WTC11 (cell line): ENCODE results near the gene OPN3. TPM values are rescaled to one million over a fixed set of nuclear protein-coding genes. Genes with fewer than 3 reads are reported as not detected.

ENCODE experiments used
- ATAC-seq: fragments of 200-7000 bp; cut with Tn5 transposase; 2 replicates; pipeline ENCODE4 v1.10.0; 2021; ENCODE audit warnings: mild to moderate bottlenecking, moderate library complexity
- CTCF ChIA-PET: fragments of 300-600 bp; sonication (Branson Sonifier 250); formaldehyde crosslinking; loops from one replicate; lab custom pipeline; 2021; ENCODE audit warnings: antibody characterized with exemption; lab: Charles Lee
- POLR2A ChIA-PET: fragments of 350-600 bp; sonication (Branson Sonifier 250); formaldehyde crosslinking; loops from one replicate; lab custom pipeline; 2021; ENCODE audit warnings: antibody characterized with exemption; lab: Charles Lee
- DNase-seq: peaks from one replicate; pipeline ENCODE4 v3.0.0; 2021; ENCODE audit warnings: low spot score
- H3K27ac Mint-ChIP-seq: 2 replicates; pipeline ENCODE4 v1.8.0; 2021; ENCODE audit warnings: mixed read lengths
- H3K27me3 Mint-ChIP-seq: 2 replicates; pipeline ENCODE4 v1.8.0; 2021; ENCODE audit warnings: low read depth, mild to moderate bottlenecking, moderate library complexity, mixed read lengths
- H3K36me3 Mint-ChIP-seq: 2 replicates; pipeline ENCODE4 v1.8.0; 2021; ENCODE audit warnings: mixed read lengths
- H3K4me1 Mint-ChIP-seq: 2 replicates; pipeline ENCODE4 v1.8.0; 2022; ENCODE audit warnings: mixed read lengths
- H3K4me3 Mint-ChIP-seq: 2 replicates; pipeline ENCODE4 v1.8.0; 2021; ENCODE audit warnings: mild to moderate bottlenecking, moderate library complexity, mixed read lengths
- H3K9me3 Mint-ChIP-seq: 2 replicates; pipeline ENCODE4 v1.8.0; 2021; ENCODE audit warnings: mixed read lengths
- E2F4 ChIP-seq: sonication (generic); formaldehyde crosslinking; IDR thresholded peaks from 2 replicates; pipeline ENCODE4 v1.8.1; 2022; ENCODE audit warnings: low read depth, mild to moderate bottlenecking, moderate library complexity, missing genetic modification reagents, borderline replicate concordance
- MYBL2 ChIP-seq: sonication (generic); formaldehyde crosslinking; IDR thresholded peaks from 2 replicates; pipeline ENCODE4 v1.8.1; 2023; ENCODE audit warnings: mild to moderate bottlenecking, moderate library complexity, missing genetic modification reagents
- NR2C2 ChIP-seq: sonication (generic); formaldehyde crosslinking; IDR thresholded peaks from 2 replicates; pipeline ENCODE4 v1.8.0; 2022; ENCODE audit warnings: mild to moderate bottlenecking, missing genetic modification reagents
- NR3C1 ChIP-seq: sonication (generic); formaldehyde crosslinking; conservative IDR thresholded peaks from 2 replicates; pipeline ENCODE4 v1.8.1; 2023; ENCODE audit warnings: low read depth, mild to moderate bottlenecking, missing genetic modification reagents
- SMAD4 ChIP-seq: sonication (generic); formaldehyde crosslinking; IDR thresholded peaks from 2 replicates; pipeline ENCODE4 v1.8.0; 2022; ENCODE audit warnings: mild to moderate bottlenecking, missing genetic modification reagents
- STAT6 ChIP-seq: sonication (generic); formaldehyde crosslinking; conservative IDR thresholded peaks from 2 replicates; pipeline ENCODE4 v1.8.1; 2023; ENCODE audit warnings: mild to moderate bottlenecking, low read depth, missing genetic modification reagents, moderate library complexity
- TEAD1 ChIP-seq: sonication (generic); formaldehyde crosslinking; IDR thresholded peaks from 2 replicates; pipeline ENCODE4 v1.8.0; 2022; ENCODE audit warnings: mild to moderate bottlenecking, missing genetic modification reagents
- USF1 ChIP-seq: sonication (generic); formaldehyde crosslinking; IDR thresholded peaks from 2 replicates; pipeline ENCODE4 v1.8.0; 2022; ENCODE audit warnings: mild to moderate bottlenecking, missing genetic modification reagents
- ZBTB43 ChIP-seq: sonication (generic); formaldehyde crosslinking; IDR thresholded peaks from 2 replicates; pipeline ENCODE4 v1.8.1; 2023; ENCODE audit warnings: mild to moderate bottlenecking, missing genetic modification reagents
- ZNF263 ChIP-seq: sonication (generic); formaldehyde crosslinking; IDR thresholded peaks from 2 replicates; pipeline ENCODE4 v1.8.1; 2022; ENCODE audit warnings: low read depth, mild to moderate bottlenecking, moderate library complexity, missing genetic modification reagents
- ZNF425 ChIP-seq: fragments of 250-450 bp; sonication (Bioruptor Pico); conservative IDR thresholded peaks from 2 replicates; pipeline ENCODE4 v1.9.0; 2021; ENCODE audit warnings: mild to moderate bottlenecking
- ZNF532 ChIP-seq: fragments of 250-450 bp; sonication (Bioruptor Pico); IDR thresholded peaks from 2 replicates; pipeline ENCODE4 v1.9.0; 2021; ENCODE audit warnings: mild to moderate bottlenecking, borderline replicate concordance
- total RNA-seq: library from RNA; stranded (reverse); gene quantifications from 3 replicates; pipeline ENCODE4 v1.2.3, GENCODE V29; 2021

OPN3 gene
- total RNA-seq, 1 experiment from 2014 or later = 17.2 TPM

- H3K27ac Mint-ChIP-seq = no peak overlapping the region
- no peak for DNase-seq
- peaks cover 31% of the 10 kb centered on the region for H3K4me1 Mint-ChIP-seq
- ATAC-seq = no peak
- POLR2A ChIA-PET = no interaction called here
- peaks cover 18% of the 10 kb centered on the region for H3K27me3 Mint-ChIP-seq
- H3K9me3 Mint-ChIP-seq = peaks cover 25% of the 10 kb centered on the region
- TF ChIP-seq NR2C2 = no peak
- TF ChIP-seq ZNF425 (CRISPR knock-in tag) = no peak
- TF ChIP-seq STAT6 (CRISPR knock-in tag) = no peak
- TF ChIP-seq ZBTB43 = no peak
- no peak for TF ChIP-seq SMAD4 (CRISPR knock-in tag)
- TF ChIP-seq USF1 (CRISPR knock-in tag) = no peak
- TF ChIP-seq, all 79 proteins: peak for 0
- no peak overlapping the region for H3K4me3 Mint-ChIP-seq
- peaks cover 25% of the 10 kb centered on the region for H3K36me3 Mint-ChIP-seq
- CTCF ChIA-PET = no interaction called here
These were observed 2.4 kb upstream of the OPN3 start for GRCh38 chr1:241642593-241642944.

GRCh38 chr1:241641773-241642592 is 1.8 kb upstream of the OPN3 start:
- no peak for TF ChIP-seq MYBL2 (CRISPR knock-in tag)
- no peak for TF ChIP-seq E2F4 (CRISPR knock-in tag)
- TF ChIP-seq ZNF532 (CRISPR knock-in tag) = no peak
- TF ChIP-seq TEAD1 (CRISPR knock-in tag) = no peak
- TF ChIP-seq ZNF263 = no peak
- TF ChIP-seq NR3C1 (CRISPR knock-in tag) = no peak
- TF ChIP-seq, all 79 proteins: peak for 0
- peaks cover 37% of the 10 kb centered on the region for H3K4me1 Mint-ChIP-seq
- H3K27me3 Mint-ChIP-seq = peaks cover 18% of the 10 kb centered on the region
- peaks cover 27% of the 10 kb centered on the region for H3K36me3 Mint-ChIP-seq
- ChIA-PET POLR2A (no interaction called here), CTCF (no interaction called here)
- no peak overlapping the region for H3K4me3 Mint-ChIP-seq
- H3K9me3 Mint-ChIP-seq = peaks cover 25% of the 10 kb centered on the region
- ATAC-seq (no peak), DNase-seq (no peak)
- H3K27ac Mint-ChIP-seq = no peak overlapping the region
